GM10266 (cell line): ENCODE data around the gene LTV1.

Source experiments
- DNase-seq: peaks from one replicate; pipeline ENCODE4 v3.0.0; 2012; ENCODE audit errors: extremely low spot score
- CTCF ChIP-seq: IDR thresholded peaks from 2 replicates; pipeline ENCODE4 v1.5.1; 2012; ENCODE audit warnings: mild to moderate bottlenecking, low read depth; ENCODE audit not compliant: control insufficient read depth, insufficient read depth; ENCODE audit errors: missing control alignments

The LTV1 gene

GRCh38 chr6:143828572-143828971, 14.6 kb upstream of the LTV1 start:
- TF ChIP-seq CTCF: no peak
- DNase-seq: no peak

DNA sequence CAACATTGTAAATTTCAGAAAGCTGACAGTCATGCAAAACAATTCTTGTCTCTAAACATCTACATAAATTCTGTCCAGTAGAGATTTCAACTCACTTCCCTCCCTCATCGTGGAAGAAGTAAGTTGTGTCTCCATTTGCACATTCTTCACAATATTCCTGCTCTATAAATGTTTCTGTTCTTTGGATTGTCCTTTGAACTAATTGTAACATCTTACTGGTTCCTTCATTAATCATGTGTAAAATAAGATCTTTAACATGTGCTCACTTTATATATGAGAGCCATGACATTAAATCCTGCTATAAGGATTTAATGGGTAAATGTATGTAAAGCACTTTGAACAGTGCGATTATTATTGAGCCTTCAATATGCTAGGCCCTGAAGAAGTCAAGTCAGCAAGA, 7.0 kb upstream of the LTV1 start:
- DNase-seq: no peak
- TF ChIP-seq CTCF: no peak

DNA sequence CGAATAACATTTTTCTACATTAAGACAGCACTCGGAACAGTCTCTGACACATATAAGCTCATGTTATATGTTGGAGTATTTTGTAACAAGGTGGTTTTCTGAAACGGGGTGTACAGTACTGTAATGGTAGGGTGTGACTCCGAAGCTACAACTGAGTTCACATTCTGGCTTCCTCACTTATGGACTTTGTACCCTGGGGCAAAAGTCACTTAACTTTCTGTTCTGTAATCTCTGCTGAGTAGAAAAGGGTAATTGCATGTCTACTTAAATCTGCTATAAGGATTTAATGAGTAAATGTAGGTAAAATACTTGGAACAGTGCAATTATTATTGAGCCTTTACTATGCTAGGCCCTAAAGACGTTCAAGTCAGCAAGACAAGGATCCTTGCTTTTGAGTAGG, 4.7 kb upstream of the LTV1 start:
- no peak for TF ChIP-seq CTCF
- DNase-seq: no peak

- DNase-seq: no peak
- TF ChIP-seq CTCF: no peak
These were observed 3.9 kb upstream of the LTV1 start for GRCh38 chr6:143839196-143839595.

DNA sequence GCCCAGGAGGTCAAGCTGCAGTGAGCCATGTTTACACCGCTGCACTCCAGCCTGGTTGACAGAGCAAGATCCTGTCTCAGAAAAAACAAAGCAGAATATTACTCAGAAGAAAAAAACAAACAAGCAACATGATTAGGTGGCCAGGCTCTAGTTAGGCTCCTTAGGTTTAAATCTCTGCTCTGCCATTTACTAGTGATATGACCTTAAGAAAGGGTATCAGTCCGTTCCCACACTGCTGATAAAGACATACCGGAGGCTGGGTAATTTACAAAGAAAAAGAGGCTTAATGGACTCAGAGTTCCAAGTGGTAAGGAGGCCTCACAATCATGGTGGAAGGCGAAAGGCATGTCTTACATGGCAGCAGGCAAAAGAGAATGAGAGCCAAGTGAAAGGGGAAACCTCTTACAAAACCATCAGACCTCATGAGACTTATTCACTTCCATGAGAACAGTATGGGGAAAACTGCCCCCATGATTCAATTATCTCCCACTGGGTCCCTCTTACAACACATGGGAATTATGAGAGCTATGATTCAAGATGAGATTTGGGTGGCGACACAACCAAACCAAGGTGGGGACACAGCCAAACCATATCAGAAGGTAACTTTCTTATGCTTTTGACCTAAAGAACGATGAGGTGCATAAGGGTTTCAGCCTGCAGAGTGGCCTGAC, 2.4 kb upstream of the LTV1 start:
- TF ChIP-seq CTCF: no peak
- DNase-seq: no peak

- peak; percentile 53 for DNase-seq
These were observed 657 bp upstream of the LTV1 start for GRCh38 chr6:143842461-143842901.

More at GRCh38 chr6:143842461-143842901, 657 bp upstream of the LTV1 start:
- no peak for TF ChIP-seq CTCF
